ENCODE data around the gene UBE2G1. TPM values are rescaled to one million over a fixed set of nuclear protein-coding genes. Genes with fewer than 3 reads are reported as not detected.

UBE2G1 gene
- total RNA-seq, 1 donor = 36.2 TPM

GRCh38 chr17:4250887-4251286 lies 115.6 kb downstream of the UBE2G1 start:
- H3K27me3 ChIP-seq (ENCODE audit: insufficient read depth, low read length) = no peaks in the 10 kb centered on the region
- H3K79me2 ChIP-seq (ENCODE audit: insufficient read depth, low read length) = peaks cover 94% of the 10 kb centered on the region
- H3K36me3 ChIP-seq (ENCODE audit: insufficient read depth, low read length) = no peaks in the 10 kb centered on the region
- H2AFZ ChIP-seq (ENCODE audit: low read length) = no peak overlapping the region
- TF ChIP-seq, protein P1, sequence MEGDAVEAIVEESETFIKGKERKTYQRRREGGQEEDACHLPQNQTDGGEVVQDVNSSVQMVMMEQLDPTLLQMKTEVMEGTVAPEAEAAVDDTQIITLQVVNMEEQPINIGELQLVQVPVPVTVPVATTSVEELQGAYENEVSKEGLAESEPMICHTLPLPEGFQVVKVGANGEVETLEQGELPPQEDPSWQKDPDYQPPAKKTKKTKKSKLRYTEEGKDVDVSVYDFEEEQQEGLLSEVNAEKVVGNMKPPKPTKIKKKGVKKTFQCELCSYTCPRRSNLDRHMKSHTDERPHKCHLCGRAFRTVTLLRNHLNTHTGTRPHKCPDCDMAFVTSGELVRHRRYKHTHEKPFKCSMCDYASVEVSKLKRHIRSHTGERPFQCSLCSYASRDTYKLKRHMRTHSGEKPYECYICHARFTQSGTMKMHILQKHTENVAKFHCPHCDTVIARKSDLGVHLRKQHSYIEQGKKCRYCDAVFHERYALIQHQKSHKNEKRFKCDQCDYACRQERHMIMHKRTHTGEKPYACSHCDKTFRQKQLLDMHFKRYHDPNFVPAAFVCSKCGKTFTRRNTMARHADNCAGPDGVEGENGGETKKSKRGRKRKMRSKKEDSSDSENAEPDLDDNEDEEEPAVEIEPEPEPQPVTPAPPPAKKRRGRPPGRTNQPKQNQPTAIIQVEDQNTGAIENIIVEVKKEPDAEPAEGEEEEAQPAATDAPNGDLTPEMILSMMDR (IDR thresholded peaks at IDR 0.05; ENCODE audit: extremely low read depth, low read depth, low read length) = no peak
- no peak overlapping the region for H3K4me3 ChIP-seq (ENCODE audit: insufficient read depth, low read length)
- no peaks in the 10 kb centered on the region for H3K9me3 ChIP-seq (ENCODE audit: low read depth, low read length)
- peaks cover 38% of the 10 kb centered on the region for H4K20me1 ChIP-seq (ENCODE audit: insufficient read depth, low read length)
- no peak for DNase-seq (ENCODE audit: insufficient read length, low spot score, missing footprints)
- H3K27ac ChIP-seq (ENCODE audit: low read depth, low read length) = no peak overlapping the region
- H3K4me2 ChIP-seq (ENCODE audit: insufficient read depth, low read length) = no peak overlapping the region
- no peaks in the 10 kb centered on the region for H3K4me1 ChIP-seq (ENCODE audit: insufficient read depth, low read length)

- H4K20me1 ChIP-seq (ENCODE audit: insufficient read depth, low read length) = peaks cover 38% of the 10 kb centered on the region
- TF ChIP-seq, protein P1 (IDR thresholded peaks at IDR 0.05; ENCODE audit: extremely low read depth, low read depth, low read length) = peak; percentile 61
These were observed 116.9 kb downstream of the UBE2G1 start for GRCh38 chr17:4249452-4250029.

GRCh38 chr17:4248504-4249277 lies 117.8 kb downstream of the UBE2G1 start:
- H3K36me3 ChIP-seq (ENCODE audit: insufficient read depth, low read length) = no peaks in the 10 kb centered on the region
- TF ChIP-seq, protein P1 (IDR thresholded peaks at IDR 0.05; ENCODE audit: extremely low read depth, low read depth, low read length) = no peak
- H4K20me1 ChIP-seq (ENCODE audit: insufficient read depth, low read length) = peaks cover 38% of the 10 kb centered on the region

More at GRCh38 chr17:4249452-4250029, 116.9 kb downstream of the UBE2G1 start:
- Histone ChIP-seq H3K36me3 (ENCODE audit: insufficient read depth, low read length) (no peaks in the 10 kb centered on the region), H3K4me1 (ENCODE audit: insufficient read depth, low read length) (no peaks in the 10 kb centered on the region), H3K4me2 (ENCODE audit: insufficient read depth, low read length) (no peak overlapping the region), H3K9me3 (ENCODE audit: low read depth, low read length) (no peaks in the 10 kb centered on the region), H3K4me3 (ENCODE audit: insufficient read depth, low read length) (no peak overlapping the region), H2AFZ (ENCODE audit: low read length) (no peak overlapping the region), H3K27me3 (ENCODE audit: insufficient read depth, low read length) (no peaks in the 10 kb centered on the region), H3K27ac (ENCODE audit: low read depth, low read length) (no peak overlapping the region), H3K79me2 (ENCODE audit: insufficient read depth, low read length) (peaks cover 93% of the 10 kb centered on the region)
- DNase-seq (ENCODE audit: insufficient read length, low spot score, missing footprints) = peak; percentile 79

DNA sequence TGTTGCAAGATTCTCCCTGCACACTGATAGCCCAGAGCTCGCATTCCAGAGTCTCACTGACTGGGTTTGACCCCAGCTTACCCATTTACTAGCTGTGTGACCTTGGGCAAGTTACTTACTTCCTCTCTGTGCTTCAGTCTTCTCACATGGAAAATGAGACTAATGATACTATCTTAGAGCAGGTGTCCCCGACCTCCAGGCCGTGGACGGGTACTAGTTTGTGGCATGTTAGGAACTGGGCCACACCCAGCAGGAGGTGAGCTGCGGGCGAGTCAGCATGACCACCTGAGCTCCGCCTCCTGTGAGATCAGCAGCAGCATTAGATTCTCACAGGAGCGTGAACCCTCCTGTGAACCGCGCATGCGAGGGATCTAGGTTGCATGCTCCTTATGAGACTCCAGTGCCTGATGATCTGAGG lies 118.5 kb downstream of the UBE2G1 start:
- Histone ChIP-seq H2AFZ (ENCODE audit: low read length) (no peak overlapping the region), H3K4me1 (ENCODE audit: insufficient read depth, low read length) (no peaks in the 10 kb centered on the region), H3K4me2 (ENCODE audit: insufficient read depth, low read length) (no peak overlapping the region), H4K20me1 (ENCODE audit: insufficient read depth, low read length) (peaks cover 36% of the 10 kb centered on the region), H3K27me3 (ENCODE audit: insufficient read depth, low read length) (no peaks in the 10 kb centered on the region), H3K79me2 (ENCODE audit: insufficient read depth, low read length) (peaks cover 91% of the 10 kb centered on the region), H3K27ac (ENCODE audit: low read depth, low read length) (no peak overlapping the region), H3K36me3 (ENCODE audit: insufficient read depth, low read length) (no peaks in the 10 kb centered on the region), H3K4me3 (ENCODE audit: insufficient read depth, low read length) (no peak overlapping the region), H3K9me3 (ENCODE audit: low read depth, low read length) (no peaks in the 10 kb centered on the region)
- DNase-seq (ENCODE audit: insufficient read length, low spot score, missing footprints) = no peak
- TF ChIP-seq, protein P1 (IDR thresholded peaks at IDR 0.05; ENCODE audit: extremely low read depth, low read depth, low read length) = no peak

More at GRCh38 chr17:4248504-4249277, 117.8 kb downstream of the UBE2G1 start:
- H3K4me2 ChIP-seq (ENCODE audit: insufficient read depth, low read length) = no peak overlapping the region
- no peak overlapping the region for H2AFZ ChIP-seq (ENCODE audit: low read length)
- peaks cover 92% of the 10 kb centered on the region for H3K79me2 ChIP-seq (ENCODE audit: insufficient read depth, low read length)
- H3K4me1 ChIP-seq (ENCODE audit: insufficient read depth, low read length) = no peaks in the 10 kb centered on the region
- no peaks in the 10 kb centered on the region for H3K27me3 ChIP-seq (ENCODE audit: insufficient read depth, low read length)
- no peaks in the 10 kb centered on the region for H3K9me3 ChIP-seq (ENCODE audit: low read depth, low read length)
- no peak for DNase-seq (ENCODE audit: insufficient read length, low spot score, missing footprints)
- no peak overlapping the region for H3K4me3 ChIP-seq (ENCODE audit: insufficient read depth, low read length)
- H3K27ac ChIP-seq (ENCODE audit: low read depth, low read length) = no peak overlapping the region

Data from osteoblast (primary cell).